HTERT RPE-1 (cell line): ENCODE measurements around the gene SDC1.
"Not testable (repeated sequence)": the region's sequence is repeated elsewhere in the genome, so short reads cannot be mapped to it uniquely, and the experiment has no call there.

ENCODE experiments used
- in situ Hi-C: fragments of 300-500 bp; cut with MboI; formaldehyde crosslinking; loops from 4 replicates; pipeline ENCODE4 v1.14.3; 2020; ENCODE audit warnings: low sequenced_read_pairs

Gene SDC1

DNA sequence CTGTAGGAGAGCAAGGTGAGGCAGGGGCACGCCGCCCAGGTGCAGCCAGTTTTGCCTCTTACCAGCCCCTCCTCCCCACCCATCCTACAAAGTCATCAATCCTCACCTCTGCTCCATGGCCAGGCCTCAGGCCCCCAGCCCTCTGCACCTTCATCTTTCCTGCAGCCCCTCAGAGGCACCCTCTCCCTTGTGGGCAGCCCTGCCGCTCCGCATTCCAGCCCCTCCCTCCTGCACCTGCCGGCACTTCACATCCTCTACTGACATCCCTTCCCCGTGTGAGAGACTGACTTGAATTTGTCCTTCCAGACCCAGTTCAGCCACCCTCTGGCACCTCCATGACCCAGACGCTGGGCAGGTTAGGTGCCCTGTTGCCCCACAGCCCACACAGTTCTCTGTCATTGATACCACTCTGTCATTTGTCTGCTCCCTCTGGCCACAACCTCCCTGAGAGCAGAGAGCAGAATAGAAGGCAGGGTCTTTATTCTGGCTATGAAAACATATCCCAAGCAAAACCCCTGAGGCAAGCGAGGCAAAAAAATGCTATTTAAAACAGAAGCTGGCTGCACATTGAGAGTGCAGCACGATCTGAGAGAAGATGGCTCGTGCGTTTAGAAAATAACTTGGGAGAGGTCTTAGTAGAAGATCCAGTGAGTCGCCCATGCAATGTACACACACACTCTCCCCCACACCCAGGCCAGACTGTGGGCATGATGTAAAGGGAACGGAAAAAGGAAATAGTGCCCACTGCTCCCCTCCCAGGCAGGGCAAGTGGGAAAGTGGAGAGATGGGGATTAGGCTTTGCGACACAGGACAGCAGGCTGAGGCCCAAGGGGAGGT, 25.9 kb downstream of the SDC1 start:
- in situ Hi-C loops = no loop called here

DNA sequence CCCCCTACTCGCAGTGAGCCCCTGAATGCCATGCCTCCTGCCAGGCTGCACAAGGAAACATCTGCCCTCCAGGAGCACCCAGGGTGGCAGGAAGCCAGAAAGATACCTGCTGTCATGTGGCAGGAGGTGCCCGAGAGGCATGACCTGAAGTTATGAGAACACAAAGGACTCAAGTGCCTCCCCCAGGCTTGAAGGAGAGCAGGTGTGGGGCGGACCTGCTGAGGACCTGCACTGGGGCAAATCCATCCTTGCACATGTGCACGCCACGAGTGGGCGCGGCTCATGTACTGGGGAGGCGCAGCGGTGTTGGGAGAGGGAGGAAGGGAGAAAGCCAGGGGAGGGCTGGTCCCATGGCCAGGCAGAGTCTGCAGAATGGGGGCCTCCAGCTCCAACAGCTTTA, 26.9 kb downstream of the SDC1 start:
- in situ Hi-C loops = no loop called here

DNA sequence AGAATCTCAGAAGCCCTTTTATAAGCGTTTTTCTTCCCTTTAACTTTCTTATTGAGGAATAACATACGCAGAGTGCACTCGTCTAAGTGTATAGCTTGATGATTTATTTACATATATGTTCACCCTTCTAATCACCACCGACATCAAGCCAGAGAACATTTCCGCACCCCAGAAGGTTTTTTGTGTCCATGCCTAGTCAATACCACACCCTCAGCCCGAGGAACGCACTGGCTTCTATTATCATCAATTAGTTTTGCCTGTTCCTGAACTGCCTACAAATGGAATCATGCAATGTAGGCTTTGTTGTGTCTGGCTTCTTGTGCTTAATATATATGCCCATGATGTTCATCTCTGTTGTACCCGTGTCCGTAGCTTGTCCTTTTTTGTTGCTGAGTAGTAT, 27.7 kb downstream of the SDC1 start:
- in situ Hi-C loops = no loop called here

DNA sequence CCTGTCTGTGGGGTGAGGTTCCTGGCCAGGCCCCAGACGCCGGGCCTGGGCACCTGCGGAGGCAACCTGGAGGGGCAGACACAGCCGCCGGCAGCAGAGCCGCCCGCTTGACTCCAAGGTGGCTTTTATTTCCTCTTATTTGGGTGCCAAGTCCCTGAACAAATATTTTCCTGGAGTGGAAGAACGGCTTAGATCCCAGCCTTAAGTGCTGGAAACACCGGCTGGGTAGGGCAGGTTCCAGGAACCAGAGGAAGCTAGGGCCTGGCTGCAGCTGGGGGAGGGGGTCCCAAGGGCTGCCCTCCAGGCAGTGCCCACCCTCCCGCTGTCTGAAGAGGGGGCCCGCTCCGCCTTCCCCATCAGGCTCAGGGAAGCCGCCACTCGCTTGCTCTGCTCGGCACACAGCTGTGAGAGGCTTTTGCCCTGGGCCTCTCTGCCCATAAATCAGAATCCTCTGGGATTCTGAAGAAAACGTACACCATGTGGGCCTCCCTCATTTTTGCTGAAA, 28.2 kb downstream of the SDC1 start:
- in situ Hi-C loops = no loop called here

DNA sequence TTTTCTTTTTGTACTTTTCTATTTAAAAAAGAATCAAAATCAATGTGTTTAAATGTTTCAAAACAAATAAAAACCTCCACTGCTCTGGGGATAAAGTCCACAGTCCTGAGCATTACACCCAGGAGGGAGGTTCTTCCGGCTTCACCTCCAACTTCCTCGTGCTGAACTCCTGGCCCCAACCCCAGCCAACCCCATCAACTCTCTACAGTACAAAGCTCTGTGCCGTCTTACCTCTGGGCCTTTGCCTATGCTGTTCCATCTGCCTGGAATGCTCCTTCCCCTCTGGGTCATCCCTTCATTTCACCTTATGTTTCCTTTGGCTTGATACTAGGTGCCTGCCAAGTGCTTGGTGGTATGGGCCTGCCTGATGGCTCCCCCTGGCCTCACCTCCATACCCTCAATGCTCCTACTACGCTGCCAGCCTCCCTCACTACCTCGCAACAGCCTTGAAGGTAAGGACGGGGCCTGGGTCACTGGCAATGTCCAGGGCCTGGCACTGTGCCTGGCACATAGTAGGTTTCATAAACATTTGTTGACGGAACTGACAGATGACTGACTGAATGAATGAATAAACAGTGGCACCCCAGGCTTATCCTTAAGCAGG, 28.8 kb downstream of the SDC1 start:
- in situ Hi-C loops = no loop called here

DNA sequence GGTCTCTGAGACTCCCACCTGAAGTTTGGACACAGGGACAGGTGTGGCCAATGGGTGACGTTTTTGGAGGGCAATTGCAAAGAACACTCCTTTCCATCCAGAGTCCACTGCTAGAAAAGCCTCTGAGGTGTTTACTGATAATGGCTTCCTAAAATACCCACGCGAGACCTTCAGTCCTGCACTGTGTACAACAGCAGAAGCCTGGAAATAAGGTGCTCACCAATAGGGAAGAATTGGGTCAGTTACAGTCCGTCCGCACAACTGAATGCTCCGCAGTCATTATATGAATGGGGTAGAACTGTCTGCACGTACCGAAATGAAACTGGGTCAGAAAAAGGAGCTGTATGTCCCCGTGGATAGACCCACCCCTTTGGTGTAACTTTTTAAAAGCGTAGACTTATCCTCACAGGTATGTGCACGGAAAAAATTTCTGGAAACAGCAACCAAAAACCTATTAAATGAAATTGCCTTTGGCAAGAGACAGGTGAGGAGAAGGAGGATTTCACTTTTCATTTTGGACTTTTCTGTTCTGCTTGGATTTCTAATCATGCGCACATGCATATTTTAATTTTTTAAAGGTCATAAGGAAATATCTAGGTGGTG, 29.4 kb downstream of the SDC1 start:
- in situ Hi-C loops = no loop called here

DNA sequence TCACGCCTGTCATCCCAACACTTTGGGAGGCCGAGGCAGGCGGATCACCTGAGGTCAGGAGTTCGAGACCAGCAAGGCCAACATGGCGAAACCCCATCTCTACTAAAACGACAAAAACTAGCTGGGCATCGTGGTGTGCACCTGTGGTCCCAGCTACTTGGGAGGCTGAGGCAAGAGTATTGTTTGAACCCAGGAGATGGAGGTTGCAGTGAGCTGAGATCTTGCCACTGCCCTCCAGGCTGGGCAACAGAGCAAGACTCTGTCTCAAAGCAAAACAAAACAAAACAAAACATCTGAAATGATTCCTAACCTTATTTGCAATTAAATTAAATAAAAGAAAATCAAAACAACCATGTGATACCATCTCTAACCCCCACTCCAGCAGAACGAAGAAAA, 29.9 kb downstream of the SDC1 start:
- in situ Hi-C loops = not testable (repeated sequence)

DNA sequence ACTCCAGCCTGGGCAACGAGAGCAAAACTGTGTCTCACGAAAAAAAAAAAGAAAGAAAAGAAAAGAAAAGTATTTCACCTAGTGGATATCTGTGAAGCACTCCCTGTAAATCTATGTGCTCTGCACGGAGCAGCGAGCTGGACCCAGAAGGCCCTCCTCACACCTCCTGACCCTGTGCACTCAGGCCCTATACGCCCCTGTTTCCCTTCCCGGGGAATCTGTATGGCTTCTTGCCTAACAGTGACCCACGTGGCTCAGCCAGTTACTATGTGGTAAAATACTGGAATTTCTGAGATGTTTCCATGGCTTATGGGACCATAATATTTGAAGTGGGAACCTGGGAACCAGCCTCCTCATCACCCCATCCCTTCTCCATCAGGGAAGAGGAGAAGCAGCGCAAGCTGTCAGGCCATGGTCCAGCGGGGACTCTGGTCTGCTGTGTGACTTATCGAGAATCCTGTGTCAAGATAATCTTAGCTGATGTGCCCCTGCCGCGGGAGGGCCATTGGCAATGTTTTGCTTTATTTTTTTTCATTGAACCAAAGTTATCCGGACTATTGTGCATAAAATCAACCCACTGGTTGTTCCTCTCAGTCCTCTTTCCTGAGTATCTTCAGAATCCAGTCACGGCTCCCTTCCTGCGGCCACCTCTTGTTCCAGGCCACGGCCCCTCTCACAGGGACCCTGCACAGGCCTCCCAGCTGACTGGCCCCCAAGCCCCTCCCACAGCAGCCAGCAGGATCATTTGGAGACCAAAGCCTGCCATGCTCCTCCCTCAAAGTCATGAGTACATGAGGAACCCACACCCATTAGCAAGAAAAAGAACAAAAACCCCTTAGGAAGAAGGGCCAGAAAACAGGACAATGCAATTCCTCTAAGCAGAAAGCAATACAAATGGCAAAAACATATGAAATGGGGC, 30.6 kb downstream of the SDC1 start:
- in situ Hi-C loops = no loop called here

DNA sequence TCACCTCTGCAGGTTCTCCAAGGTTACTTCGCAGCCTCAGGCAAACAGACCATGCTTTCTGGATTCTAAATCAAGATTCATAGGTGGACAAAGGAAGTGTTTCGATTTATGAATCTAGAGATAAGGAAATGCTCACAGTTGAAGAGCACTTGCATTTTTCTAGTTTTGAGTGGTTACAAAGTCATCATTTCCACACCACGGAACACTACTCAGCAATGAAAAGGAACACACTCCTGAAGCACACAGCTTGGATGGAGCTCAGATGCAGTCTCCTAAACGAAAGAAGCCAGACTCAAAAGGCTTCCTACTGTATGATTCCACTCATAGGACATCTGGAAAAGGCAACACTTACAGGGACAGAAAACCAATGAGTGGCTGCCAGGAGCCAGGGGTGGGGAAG, 31.7 kb downstream of the SDC1 start:
- in situ Hi-C loops = no loop called here

DNA sequence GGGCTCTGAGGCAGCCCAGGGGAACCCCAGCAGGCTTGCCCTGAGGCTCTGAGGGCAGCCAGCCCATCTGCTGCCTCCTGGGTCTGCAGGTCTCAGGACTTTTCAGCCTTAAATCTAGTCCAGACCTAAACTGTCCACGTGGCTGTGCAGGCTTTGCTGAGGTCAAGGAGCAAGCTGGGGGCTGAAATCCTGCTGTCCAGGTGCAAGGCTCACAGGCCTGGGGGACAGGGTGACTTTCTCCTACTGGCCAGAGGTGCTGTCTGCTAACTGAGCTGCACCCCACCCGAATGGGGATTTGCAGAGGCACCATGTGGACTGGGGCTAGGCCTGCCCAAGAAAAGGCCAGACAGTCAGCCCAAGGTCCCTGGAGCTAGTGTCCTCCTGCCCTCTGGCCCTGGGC, 32.1 kb downstream of the SDC1 start:
- in situ Hi-C loops = no loop called here

DNA sequence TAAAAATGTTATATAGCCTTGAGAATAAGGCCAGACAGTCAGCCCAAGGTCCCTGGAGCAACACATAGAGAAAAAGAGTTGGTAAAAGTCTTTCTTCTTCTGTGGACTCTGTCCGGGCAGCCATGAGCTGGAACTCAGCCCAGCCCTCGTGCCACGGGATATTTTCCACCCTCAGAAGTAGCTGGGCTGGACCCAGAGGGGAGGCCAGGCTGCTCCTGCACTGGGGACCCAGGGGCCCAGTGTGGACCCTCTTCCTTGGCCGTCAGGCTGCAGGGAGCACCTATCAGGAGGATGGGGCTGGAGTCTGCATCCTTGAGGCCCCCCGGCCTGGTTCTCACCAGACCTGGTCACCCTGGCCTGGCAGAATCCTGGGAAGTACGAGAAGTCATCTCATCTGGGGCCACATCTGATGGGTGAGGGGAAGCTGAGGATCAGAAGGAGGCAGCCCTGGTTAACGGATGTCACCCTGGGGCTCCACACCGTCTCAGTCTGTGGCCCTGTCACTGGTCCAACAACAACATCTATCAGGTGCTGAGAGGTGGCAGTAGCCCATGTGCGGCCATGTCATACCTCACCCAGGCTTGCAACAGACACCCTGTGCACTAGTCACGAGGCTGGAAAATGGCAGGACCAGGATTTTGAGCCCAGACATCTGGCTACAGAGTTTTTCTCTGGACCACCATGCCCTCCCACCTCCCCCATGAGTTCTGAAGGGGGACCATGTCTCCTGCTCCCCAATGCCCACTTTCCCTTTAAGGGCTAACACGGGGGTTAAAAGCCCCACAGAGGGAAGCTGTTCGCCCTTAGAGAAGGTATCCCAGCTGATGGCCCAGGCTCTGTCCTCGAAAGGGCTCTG, 33.0 kb downstream of the SDC1 start:
- in situ Hi-C loops = no loop called here

DNA sequence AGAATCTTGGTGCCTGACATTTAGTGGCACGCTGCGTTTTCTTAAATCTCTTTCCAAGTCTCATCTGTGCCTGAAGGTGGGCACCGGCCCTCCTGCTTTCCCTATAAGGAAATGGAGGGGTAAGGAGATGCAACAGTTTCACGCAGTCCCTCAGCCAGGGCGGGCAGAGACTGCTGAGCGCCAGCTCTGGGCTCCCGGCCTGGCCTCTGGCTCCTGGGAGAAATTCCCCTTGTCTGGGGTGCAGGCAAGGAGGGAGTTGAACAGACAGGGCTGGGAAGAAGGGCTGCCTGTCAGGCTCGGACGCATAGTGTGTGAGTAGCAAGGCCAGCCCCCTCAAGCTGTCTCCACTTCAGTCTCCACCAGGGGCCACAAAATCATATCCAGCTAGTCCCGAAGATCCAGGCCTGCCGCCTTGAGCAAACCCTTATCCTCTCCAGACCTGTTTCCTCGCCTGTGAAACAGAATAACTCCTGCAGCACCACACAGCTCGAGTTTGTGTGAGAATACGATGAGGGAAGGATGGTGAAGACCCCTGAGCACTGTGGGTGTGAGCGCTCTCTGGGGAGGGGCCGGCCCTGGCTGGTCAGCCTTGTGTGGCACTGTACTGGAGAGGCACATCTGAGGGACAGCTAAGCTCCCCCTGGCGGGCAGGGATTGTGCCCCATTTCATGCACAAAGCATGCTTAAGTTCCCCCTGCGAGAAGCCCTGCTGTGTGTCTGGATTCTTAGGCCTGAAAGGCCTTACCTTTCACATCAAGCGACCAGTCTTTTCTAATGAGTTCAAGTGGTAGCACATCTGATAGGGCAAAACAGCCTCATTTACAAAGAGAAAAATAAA, 33.8 kb downstream of the SDC1 start:
- in situ Hi-C loops = no loop called here

DNA sequence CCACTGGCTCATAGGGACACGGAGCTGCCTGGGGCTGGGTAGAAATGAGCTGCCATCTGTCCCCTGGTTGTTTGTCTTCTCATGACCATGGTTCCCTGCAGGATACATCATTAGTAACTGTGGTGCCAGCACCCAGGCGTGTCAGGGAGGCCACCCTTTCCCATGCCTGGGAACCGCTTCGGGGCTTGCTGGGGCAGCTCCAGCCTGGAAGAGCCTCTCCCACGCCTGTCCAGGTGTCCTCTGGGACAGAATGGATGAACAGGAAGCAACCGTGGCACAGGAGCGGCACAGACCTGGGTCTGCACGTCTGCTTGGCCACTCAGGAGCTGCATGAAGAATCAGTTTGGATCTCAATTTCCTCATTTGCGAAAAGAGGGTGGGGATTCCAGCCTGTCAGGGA, 34.8 kb downstream of the SDC1 start:
- in situ Hi-C loops = no loop called here

DNA sequence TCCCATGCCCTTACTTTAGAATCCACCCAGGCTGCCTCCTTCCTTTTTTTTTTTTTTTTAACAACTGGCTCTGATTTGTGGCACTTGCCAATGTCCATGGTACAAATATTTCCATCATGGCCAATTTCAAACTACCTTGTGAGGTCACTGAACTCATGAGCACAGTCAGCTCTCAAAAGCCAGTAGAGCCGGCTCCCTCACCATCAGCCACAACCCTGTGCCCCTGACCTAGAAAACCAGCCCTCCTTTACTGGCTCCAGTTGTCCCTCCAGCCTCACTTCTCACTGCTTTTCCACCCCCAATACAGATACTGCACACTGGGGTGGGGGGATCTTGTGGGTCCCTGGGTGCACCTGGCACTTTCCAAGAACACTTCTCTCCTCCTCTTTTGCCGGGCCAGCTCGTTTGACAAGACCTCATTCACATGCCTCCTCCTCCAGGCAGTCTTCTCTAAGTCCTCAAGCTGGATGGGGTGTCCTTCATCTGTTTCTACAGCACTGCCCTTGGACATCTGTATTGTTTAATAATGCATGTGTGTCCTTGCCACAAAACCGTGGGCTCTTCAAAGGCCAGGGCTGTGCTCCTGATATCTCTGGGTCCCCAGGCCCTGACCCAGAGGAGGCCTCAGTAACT, 35.5 kb downstream of the SDC1 start:
- in situ Hi-C loops = no loop called here

DNA sequence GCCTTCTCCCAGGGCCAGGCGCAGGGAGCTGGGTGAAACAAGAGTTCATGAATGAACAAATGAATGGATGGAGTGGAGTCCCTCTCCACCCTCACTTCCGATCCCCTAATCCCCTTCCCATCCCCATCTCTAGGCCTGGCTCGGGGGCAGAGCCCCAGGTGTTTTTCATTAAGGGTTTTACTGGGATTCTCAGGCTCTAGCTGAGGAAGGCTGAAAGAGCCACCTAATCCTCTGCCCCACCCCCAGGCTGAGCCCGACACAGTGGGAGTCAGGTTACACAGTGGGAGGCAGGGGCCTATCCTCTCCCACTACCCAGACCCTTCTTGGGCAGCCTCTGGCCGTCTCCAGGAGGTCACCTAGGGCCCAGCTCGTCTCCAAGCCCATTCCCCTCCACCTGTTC, 36.1 kb downstream of the SDC1 start:
- in situ Hi-C loops = no loop called here

DNA sequence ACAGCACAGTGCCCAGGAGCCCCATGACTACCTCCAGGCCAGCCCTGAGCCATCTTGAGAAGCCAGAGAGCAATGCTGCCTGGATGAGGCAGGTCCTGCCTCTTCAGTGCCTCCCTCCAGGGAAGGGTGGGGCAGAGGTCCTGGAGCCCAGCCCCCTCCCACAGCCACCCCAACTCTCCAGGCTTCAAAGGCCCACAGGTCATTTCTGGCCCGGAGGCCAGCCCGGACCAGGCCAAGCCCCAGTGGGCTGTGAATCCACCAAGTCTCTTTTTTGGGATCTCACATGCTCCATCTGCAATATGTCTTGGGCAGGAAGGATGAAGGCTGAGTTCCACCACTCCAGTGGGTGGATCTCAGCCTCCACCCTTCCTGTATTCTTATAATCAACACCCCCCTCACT, 36.7 kb downstream of the SDC1 start:
- in situ Hi-C loops = no loop called here

DNA sequence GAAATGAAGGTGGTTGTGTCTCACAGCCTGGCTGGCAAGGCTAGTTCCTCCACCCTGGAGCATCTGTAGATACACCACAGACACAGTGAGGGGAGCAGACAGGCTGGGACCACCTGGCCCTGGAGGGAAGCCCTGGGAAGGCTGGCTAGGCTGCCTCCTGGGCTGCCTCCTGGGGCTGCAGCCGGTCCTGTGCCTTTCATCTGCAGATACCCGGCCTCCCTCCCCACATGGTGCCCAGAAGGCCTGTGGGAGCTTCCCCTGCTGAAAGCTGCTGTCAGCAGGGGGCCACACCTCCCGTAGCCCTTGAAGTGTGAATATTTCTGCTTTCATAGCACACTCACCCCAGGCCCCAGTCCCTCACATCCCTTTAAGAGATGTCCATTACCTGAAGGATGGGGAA, 37.6 kb downstream of the SDC1 start:
- in situ Hi-C loops = no loop called here

DNA sequence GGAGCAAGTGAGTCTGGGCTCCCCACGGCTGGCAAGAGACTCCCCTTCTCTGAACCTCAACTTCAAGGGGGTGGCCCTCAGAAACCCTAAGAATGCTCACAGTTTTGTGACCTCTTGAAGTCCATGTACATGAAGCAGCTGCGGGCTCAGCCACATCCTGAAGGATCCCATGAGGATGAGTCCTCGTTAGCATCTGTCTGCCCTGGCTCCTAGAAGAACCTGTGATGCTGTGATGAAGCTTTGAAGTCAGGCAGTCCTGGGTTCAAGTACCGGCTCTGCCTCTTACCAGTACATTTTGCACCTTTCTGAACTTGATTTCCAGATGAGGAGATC, 38.1 kb downstream of the SDC1 start:
- in situ Hi-C loops = no loop called here
